HTERT RPE-1 (cell line): ENCODE results near the gene KCNH1.

Experiments
- in situ Hi-C: fragments of 300-500 bp; cut with MboI; formaldehyde crosslinking; loops from 4 replicates; pipeline ENCODE4 v1.14.3; 2020; ENCODE audit warnings: low sequenced_read_pairs

The KCNH1 gene

DNA sequence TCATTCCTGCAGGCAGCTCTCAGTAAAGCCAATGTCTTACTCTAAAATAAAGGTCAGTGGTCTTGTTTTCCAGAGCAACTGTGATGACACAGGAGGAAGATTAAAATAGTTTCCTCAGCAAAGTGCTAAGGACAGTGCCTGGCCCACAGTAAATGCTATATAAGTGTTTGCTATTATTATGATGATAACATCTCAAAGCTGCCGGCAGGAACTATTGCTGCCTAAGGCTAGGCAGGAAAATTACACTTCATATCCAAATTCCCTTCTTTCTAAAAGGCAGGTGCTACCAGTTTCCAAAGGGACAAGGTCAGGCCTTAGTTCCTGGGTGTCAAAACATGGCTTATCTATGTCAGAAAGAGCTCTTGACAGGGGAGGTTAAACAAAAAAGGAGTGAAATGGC lies 403.9 kb downstream of the KCNH1 start:
- in situ Hi-C loops = no loop called here

DNA sequence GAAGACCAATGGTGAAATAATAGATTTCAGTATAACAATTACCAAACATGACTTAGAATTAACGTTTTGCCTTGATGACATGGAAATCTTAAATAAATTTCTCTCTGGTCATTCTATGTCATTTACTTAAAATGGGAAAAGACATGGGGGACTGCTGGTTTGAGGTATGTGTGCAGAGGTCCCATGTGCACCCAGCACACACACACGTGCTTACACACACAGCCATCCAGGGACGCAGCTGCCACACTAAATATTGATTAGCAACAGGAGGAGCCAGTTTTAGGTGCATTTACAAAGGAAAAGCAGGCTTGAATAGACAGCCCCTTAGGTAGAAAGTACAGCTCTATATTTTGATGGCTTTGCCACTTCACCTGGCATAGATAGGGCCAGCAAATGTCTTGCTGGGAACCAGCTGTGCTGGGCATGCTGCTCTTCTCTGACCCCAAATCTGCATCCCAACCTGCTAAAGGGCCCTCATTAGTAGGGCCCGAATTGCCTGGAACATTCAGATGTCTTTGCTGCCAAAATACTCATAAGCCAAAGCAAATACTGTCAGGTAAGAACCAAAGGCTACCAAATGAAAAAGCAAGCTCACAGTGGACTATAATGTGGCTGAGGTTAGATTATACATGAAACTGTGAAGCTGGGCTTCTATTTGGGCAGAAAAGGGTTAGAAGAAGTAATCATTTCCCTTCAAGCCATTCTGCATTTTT lies 405.4 kb downstream of the KCNH1 start:
- in situ Hi-C loops = no loop called here

DNA sequence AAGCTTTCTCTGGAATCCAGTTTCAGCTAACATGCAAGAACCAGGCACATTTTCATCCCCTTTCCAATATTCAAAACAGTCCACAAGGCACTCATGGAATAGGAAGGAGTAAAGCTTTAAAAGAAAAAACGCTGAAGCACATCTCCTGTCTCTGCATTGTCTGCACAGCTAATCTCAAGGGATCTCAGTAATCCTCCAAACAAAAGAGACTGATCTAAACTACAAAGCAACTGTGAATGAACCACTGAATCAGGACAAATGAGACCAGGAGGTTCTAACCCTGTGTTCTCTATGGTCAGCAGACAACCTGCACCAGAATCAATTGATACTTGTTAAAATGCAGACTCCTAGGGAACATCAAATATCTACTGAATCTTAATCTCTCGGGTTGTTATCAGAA lies 406.2 kb downstream of the KCNH1 start:
- in situ Hi-C loops = no loop called here

DNA sequence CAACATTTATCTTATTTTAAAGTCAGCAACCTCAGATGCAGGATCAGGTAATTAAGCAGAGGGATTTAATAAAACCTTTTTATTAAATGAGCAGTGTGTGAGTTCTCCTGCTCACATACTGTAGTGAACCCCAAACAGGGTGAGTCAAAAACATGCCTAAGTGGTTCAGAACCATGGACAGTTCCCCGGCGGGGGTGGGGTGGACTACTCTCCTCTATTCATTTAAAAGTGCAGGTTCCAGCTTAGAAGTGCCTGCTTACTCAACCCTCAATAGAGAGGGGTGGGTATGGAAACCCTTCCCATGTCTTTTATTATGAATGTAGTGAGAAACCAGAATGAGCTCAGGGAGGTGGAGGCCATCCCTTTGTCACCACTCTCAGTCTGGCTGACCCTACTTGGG lies 407.3 kb downstream of the KCNH1 start:
- in situ Hi-C loops = no loop called here

DNA sequence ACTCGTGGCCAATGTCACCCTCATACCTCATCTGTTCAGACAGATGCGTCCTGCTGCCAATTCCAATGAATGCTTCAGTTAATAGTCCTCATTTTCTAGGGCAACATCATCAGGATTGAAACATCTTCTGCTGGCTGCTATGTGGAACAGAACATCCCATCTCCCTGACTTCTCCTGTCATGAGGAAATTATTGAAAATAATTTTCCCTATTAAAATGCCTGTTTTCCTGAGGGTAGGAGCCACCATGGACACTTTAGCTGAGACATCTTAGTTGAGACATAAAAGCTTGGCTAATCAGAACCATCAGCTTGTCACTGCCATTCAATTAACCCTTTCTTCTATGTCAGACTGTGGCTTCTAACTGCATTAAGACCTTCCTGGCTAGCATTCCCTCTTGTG lies 409.2 kb downstream of the KCNH1 start:
- in situ Hi-C loops = no loop called here

DNA sequence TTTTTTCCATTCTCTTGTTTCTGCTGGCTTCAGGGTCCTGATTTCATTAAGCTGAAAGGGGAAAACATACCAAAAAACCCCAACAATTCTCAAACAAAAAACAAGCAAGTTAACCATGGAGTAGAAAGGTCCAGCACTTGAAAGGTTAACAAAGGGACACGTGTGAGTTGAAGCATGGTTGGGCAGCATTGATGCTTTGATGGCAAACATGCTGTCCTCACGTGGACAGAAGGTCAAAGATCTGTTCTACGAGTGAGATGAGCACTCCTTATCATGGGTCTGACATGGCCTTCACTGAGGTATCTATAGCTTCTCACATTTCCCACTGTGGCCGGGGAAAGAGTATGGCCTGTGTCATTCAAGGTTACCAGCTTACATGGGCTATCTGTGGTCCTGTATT lies 410.3 kb downstream of the KCNH1 start:
- in situ Hi-C loops = no loop called here

DNA sequence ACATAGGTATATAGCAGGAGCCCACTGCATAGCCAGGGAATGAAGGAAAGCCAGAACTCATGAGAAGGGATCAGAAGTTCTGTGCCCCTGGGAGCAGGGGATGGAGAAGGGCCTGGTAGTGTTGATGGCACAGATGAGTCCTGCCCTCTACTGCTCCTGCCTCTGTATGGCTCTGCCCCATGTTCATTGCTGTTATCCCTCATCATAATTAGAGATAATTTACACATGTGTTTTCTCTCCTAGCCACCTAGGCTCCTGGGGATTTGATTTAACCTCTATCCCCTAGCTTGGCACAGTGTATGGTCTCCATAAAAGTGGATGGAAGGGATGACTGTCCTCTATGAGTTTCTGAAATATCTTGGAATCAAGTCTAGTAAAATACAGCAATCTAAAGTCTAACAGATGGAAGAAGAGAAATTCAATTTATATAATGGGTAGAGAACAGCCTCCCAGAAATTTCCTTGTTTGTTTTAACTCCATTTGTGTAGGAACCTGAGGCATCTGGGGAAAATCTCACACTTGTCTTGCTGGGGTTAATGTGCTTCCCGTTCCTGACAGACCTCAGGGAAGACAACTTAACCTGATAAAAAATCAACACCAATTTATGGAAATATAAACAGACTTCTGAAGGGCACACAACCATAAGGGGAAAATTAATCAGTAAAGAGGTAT lies 411.4 kb downstream of the KCNH1 start:
- in situ Hi-C loops = no loop called here

DNA sequence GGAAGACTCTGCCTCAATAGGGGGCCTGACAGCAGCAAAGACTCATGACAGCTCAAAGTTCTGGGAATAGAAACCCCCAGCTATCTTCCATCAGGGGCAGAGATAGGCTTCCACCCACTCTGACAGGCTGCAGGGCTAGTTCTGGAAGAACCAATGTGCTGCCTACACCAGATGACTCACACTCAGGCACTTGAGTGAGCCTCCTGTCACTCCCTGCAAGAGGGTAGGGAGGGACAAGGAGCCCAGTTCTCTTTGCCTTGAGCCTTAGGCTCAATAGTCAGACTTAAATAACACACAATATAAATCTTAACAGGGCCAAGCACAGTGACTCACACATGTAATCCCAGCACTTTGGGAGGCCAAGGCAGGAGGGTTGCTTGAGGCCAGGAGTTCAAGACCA lies 418.9 kb downstream of the KCNH1 start:
- in situ Hi-C loops = no loop called here

DNA sequence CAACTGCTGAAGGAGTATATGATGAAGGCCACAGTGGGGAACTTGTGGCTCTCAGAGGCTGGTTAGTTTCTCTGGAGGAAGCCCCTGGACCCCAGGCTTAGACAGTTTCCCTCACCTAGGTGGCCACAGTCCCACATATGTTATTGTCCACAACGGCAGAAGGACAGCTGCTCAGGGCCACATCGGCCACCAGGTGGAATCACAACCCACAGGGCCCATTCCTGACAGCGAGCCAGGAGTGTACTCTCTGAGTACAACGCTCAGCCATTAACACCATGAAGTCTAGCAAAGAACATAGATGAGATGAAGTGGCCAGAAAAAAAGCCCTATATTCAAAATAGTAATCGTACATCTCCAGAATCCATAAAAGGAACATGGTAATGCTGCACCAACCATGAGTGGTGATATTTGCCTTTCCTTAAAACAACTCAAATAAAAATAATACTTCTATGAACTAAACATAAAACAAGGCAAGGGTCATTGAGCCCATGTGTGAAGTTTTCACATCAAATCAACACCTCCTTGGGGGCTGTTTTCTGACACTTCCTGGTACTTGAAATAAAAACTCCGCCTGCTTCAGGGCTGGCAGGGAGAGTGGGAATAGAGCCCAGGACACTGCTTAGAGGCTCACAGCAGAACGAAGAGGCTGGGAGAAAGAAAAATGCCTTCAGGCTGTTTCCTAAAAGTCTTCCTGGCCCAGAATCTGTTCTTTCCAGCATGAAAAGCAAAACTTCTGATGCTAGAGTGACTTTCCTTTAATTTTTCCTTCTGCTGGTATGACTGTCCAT lies 421.9 kb downstream of the KCNH1 start:
- in situ Hi-C loops = no loop called here

DNA sequence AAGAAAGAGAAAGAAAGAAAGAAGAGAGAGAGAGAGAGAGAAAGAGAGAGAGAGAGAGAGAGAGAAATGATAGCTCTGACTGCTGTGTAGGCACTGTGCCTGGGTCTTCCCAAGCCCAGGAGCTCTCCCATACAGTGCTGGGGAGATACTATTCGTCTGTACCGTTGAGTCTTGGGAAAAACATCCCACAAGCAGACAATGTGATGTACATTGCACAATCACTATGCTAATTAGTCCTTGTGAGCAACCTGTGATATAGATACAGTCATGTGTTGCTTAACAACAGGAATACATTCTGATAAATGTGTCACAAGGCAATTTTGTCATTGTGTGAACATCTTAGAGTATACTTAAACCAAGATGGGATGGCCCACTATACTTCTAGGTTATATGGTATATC lies 424.2 kb downstream of the KCNH1 start:
- in situ Hi-C loops = no loop called here

DNA sequence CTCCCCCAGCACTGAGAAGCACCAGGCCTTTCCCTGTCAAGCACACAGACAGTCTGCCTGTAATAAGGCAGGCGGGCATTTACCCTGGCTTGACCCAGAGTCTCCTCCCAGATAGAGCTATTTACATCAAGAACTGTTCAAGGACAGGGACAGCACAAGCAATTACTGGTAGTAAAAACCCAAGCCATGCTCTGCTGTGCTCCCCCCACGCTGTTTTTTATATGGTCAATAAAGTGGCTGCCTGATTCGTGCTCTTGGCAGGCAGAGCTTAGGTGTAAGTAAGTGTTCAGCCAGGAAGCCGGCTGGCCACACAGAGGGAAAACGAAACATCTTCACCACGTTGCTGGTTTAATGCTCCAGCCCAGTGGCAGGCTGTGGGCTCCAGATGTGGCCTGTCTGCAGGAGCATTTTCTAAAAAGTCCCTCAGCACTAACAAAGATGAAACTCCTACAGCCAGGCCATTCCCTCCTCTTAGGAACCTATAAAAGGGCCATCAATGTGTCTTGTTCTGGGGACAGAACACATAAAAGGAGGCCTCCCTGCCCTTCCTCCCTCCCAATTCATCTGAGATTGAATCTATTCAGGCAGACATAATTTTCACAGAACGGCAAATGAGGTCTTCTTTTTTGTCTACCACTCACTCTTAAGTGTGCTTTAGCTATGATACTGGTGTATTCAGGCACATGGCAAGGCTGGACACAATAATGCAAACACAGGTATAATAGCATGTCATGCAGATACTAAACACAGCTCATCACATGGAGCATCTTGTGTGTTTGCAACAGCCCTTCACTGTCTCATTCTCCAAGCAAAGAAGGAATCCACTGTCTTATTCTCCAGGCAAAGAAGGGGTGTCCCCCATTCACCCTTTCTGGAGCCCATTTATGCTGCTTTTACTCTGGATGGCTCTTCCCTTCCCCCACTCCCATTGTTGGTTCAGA lies 426.4 kb downstream of the KCNH1 start:
- in situ Hi-C loops = no loop called here

DNA sequence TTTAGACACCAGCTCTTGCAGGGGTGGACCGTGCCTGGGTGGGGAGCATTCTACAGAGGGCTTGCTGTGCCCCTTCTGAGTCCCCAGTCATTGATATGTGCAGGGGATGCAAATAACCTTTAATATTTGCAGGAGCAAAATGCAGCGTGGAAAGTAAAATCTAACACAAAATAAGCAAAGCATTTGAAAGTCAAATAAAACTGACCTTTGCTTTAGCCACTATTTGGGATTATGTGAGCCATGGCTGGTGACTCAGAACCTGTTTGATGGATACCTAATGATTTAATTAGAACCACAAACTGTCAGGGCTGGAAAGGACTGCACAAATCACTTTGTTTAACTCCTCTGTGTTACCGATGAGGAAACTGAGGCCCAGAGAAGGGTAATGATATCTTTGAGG lies 427.7 kb downstream of the KCNH1 start:
- in situ Hi-C loops = no loop called here

DNA sequence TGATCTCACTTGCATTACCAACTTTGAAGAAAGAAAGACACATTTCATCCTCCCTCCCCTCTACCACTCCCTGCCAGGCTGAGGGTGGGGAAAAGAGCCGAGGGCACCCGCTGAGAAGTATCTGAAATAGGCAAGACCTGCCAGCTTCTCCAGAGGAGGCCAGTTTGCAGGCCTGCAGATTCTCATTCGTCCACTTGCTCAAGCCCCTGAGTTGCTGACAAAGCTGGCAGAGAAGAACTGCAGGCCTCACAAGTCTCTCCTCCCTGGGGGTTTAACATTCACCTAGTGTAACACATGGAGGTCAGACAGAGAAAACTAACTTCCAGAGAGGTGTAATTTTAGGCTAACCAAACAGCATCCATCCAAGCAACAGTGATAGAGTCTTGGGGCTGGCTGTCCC lies 428.9 kb downstream of the KCNH1 start:
- in situ Hi-C loops = no loop called here

DNA sequence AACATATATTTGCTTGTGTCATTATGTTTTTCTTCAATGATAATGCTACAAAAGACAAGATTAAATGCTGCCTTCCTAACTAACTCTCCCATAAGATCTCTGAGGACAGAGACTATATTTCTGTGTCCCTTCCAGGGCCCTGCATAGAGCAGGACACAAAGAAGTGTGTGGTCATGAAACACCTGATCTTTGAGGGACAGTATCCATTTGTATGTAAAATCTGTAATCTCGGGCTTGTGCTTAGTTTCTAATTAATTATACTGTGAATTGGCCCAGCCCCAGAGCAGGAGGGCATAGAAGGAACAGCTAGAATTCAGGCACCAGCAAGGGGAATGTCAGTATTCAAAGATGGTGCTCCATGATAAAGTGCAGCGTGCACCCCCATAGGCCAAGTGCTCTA lies 430.4 kb downstream of the KCNH1 start:
- in situ Hi-C loops = no loop called here

DNA sequence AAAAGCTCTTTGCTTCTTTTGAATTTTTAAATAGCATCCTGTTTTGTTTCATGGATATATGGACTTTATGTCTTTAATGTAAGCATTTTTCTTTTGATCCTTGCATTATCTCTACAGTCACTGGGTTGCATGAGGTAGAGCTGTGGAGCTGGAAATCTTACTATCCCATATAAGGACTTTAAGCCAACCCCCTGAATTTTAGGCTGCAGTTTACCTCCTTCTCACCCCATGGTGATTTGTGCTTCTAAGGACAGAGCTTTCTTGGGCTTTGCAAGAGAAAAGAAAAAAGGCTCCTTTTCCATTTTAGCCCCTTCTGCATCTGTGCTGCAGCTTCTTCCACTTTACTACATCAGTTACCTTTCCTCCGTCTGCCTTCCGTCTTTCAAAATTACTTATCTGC lies 431.4 kb downstream of the KCNH1 start:
- in situ Hi-C loops = no loop called here

DNA sequence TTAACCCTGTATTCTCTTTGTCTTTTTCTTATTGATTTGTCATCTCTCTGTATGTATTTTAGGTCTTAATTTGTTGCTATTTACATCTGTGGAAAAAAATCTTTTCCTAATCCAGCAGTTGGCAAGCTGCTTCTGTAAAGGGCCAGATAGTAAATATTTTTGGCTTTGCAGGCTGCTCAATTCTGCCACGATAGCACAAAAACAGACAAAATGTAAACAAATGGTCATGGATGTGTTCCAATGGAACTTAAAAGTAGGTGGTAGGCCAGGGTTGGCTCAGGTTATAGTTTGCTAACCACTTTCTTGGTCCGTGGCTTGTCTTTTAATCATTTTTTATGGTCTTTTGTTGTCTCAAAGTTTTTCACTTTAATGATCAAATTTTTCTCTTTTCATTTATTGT lies 433.4 kb downstream of the KCNH1 start:
- in situ Hi-C loops = no loop called here

DNA sequence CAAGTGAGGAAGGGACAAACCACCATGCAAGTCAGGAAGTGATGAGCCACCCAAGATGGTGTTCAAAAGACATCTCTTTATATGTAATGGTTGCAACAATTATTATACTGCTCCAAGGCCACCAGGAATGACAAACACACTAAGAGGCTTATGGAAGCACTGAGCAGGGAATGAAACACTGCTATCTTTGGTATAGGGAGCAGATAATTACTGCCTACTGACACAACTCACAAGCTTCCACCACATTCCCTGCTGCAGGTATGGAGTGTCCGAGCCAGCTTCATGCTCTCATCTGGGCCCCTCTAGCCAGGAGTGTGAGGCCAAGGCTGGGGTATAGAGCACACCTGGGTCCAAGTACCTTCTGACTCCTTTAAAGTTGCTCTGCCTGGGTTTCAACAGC lies 433.9 kb downstream of the KCNH1 start:
- in situ Hi-C loops = no loop called here

DNA sequence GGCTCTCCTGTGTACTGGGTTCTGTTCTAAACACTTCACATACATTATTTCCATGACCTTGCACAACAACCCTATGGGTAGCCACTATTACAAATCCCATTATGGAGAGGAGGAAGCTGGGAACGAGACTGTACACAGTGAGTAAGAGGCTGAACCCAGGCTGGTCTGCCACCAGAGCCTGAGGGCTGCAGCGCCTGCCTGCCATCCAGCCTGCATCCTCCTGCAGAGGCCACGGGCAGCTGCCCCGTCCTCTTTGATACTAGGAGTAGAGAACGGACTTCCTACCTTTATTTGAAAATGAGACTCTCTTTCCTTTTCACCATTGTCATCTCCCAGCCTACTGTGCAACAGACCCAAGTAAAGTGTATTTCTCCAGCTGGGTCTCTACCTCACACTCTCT lies 435.3 kb downstream of the KCNH1 start:
- in situ Hi-C loops = no loop called here

DNA sequence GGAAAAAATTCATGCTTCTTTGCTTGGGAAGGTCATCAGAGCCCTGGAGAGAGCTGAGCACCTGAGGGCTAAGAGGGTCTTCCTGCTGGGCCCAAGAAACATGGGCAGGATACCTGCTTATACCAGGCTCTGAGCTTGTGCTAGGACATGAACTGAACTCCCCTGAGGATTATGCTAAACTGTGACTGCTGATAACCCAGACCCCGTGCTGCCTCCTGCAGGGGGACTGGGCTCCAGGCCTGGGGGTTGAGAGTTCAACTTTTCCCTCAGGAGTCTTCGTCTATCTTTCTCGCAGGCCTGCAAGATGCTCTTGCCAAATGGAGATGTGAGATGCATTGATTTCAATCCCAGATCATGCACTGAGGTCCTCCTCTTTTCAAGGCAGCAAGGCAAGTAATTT lies 436.8 kb downstream of the KCNH1 start:
- in situ Hi-C loops = no loop called here

DNA sequence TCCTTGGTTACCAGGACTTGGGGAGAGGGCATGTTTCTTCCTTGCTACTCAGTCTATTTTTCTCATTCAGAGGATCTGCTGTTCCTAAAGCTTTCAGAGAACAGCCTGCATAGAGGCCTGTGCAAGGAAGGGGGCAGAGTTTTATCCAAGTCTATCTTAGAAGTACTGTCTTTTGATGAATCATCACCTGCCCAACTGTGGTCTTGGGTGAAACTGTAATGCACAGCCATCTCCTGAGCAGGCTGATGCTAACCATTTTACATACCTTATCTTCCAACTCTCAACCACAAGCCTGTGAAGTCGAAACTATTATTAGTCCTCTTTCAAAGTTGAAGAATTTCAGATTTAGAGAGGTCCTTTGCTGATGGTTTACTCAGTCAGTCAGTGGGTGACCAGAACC lies 437.2 kb downstream of the KCNH1 start:
- in situ Hi-C loops = no loop called here

DNA sequence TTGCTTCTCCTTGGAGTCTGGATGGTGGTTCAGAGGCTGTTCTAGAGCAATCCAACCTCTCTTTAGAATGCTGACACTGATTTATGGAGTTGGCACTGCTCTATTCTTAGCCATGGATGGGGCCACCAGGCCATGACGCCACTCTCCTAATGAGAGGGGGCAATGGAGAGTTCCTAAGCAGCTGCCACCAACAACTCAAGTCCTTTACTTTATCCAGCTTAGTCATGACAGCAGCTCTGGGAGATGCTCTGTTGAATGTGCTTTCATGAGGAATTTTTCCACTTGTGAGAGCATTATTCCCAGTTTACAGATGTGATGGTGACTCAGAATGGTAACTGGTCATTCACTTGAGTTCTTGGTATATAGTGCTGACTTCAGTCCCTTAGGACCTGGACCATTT lies 438.9 kb downstream of the KCNH1 start:
- in situ Hi-C loops = no loop called here
